Measurements from ENCODE around the gene DNASE1L1. TPM values are rescaled to one million over a fixed set of nuclear protein-coding genes. Genes with fewer than 3 reads are reported as not detected.

Gene DNASE1L1
- total and polyA plus RNA-seq, 4 donors: 9.3 to 22.1 (median 16.7) TPM

GRCh38 chrX:154384284-154384892 is 24.7 kb downstream of the DNASE1L1 start:
- Histone ChIP-seq H3K27me3 (ENCODE audit: control insufficient read depth in 4 of 4, insufficient read depth in 4 of 4, low read length in 3 of 4) (no peaks in the 10 kb centered on the region), H3K4me1 (ENCODE audit: control insufficient read depth in 4 of 4, insufficient read depth in 4 of 4, low read length in 3 of 4) (peaks cover 3 to 8% (median 7%) of the 10 kb centered on the region in 4 donors), H3K36me3 (ENCODE audit: control insufficient read depth in 4 of 4, insufficient read depth in 3 of 4, low read depth in 1 of 4, low read length in 3 of 4) (no peaks in the 10 kb centered on the region), H3K27ac (ENCODE audit: low read depth in 1 of 2, low read length in 2 of 2) (no peak overlapping the region), H3K9ac (ENCODE audit: low read depth in 1 of 2, low read length in 2 of 2) (no peak overlapping the region), H3K9me3 (ENCODE audit: control insufficient read depth in 4 of 4, low read length in 3 of 4) (no peaks in the 10 kb centered on the region), H3K4me3 (ENCODE audit: low read depth in 1 of 3, low read length in 3 of 3) (no peak overlapping the region)
- 42% methylated on average over 8 of the region's 8 CpGs for WGBS
- TF ChIP-seq, protein P1, sequence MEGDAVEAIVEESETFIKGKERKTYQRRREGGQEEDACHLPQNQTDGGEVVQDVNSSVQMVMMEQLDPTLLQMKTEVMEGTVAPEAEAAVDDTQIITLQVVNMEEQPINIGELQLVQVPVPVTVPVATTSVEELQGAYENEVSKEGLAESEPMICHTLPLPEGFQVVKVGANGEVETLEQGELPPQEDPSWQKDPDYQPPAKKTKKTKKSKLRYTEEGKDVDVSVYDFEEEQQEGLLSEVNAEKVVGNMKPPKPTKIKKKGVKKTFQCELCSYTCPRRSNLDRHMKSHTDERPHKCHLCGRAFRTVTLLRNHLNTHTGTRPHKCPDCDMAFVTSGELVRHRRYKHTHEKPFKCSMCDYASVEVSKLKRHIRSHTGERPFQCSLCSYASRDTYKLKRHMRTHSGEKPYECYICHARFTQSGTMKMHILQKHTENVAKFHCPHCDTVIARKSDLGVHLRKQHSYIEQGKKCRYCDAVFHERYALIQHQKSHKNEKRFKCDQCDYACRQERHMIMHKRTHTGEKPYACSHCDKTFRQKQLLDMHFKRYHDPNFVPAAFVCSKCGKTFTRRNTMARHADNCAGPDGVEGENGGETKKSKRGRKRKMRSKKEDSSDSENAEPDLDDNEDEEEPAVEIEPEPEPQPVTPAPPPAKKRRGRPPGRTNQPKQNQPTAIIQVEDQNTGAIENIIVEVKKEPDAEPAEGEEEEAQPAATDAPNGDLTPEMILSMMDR (IDR thresholded peaks at IDR 0.05; ENCODE audit: low read depth, low read length, missing input control): peak; percentile 28
- TF ChIP-seq GABPA (IDR thresholded peaks at IDR 0.05 in 1 of 2, conservative IDR thresholded peaks at IDR 0.05 in 1 of 2): no peak
- no peak for TF ChIP-seq JUND (IDR thresholded peaks at IDR 0.05)
- peak; percentile 51 for TF ChIP-seq RAD21 (IDR thresholded peaks at IDR 0.05)
- no peak for DNase-seq (ENCODE audit: low spot score)

- TF ChIP-seq EGR1 (IDR thresholded peaks at IDR 0.05; ENCODE audit: low read depth in 2 of 2): no peak
- no peak for TF ChIP-seq ZBTB33 (IDR thresholded peaks at IDR 0.05)
- TF ChIP-seq NR2F2 (IDR thresholded peaks at IDR 0.05): no peak
- no peak for TF ChIP-seq TAF1 (conservative IDR thresholded peaks at IDR 0.05)
- no peak for TF ChIP-seq SP1 (IDR thresholded peaks at IDR 0.05)
- no peak for TF ChIP-seq MAX (IDR thresholded peaks at IDR 0.05)
- no peak for TF ChIP-seq GABPA (IDR thresholded peaks at IDR 0.05 in 1 of 2, conservative IDR thresholded peaks at IDR 0.05 in 1 of 2)
- no peak for TF ChIP-seq FOXA1 (IDR thresholded peaks at IDR 0.05)
- TF ChIP-seq, protein P1 (IDR thresholded peaks at IDR 0.05; ENCODE audit: low read depth, low read length, missing input control): no peak
- no peak for TF ChIP-seq FOXA2 (IDR thresholded peaks at IDR 0.05)
- TF ChIP-seq, protein P2, sequence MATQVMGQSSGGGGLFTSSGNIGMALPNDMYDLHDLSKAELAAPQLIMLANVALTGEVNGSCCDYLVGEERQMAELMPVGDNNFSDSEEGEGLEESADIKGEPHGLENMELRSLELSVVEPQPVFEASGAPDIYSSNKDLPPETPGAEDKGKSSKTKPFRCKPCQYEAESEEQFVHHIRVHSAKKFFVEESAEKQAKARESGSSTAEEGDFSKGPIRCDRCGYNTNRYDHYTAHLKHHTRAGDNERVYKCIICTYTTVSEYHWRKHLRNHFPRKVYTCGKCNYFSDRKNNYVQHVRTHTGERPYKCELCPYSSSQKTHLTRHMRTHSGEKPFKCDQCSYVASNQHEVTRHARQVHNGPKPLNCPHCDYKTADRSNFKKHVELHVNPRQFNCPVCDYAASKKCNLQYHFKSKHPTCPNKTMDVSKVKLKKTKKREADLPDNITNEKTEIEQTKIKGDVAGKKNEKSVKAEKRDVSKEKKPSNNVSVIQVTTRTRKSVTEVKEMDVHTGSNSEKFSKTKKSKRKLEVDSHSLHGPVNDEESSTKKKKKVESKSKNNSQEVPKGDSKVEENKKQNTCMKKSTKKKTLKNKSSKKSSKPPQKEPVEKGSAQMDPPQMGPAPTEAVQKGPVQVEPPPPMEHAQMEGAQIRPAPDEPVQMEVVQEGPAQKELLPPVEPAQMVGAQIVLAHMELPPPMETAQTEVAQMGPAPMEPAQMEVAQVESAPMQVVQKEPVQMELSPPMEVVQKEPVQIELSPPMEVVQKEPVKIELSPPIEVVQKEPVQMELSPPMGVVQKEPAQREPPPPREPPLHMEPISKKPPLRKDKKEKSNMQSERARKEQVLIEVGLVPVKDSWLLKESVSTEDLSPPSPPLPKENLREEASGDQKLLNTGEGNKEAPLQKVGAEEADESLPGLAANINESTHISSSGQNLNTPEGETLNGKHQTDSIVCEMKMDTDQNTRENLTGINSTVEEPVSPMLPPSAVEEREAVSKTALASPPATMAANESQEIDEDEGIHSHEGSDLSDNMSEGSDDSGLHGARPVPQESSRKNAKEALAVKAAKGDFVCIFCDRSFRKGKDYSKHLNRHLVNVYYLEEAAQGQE (IDR thresholded peaks at IDR 0.05): no peak
- TF ChIP-seq RAD21 (IDR thresholded peaks at IDR 0.05): no peak
- no peak for TF ChIP-seq ATF3 (IDR thresholded peaks at IDR 0.05)
- H3K9ac ChIP-seq (ENCODE audit: low read depth in 1 of 2, low read length in 2 of 2): no peak overlapping the region
- no peak for DNase-seq (ENCODE audit: low spot score)
- peaks cover 3 to 8% (median 7%) of the 10 kb centered on the region in 4 donors for H3K4me1 ChIP-seq (ENCODE audit: control insufficient read depth in 4 of 4, insufficient read depth in 4 of 4, low read length in 3 of 4)
- no peaks in the 10 kb centered on the region for H3K9me3 ChIP-seq (ENCODE audit: control insufficient read depth in 4 of 4, low read length in 3 of 4)
- no peaks in the 10 kb centered on the region for H3K36me3 ChIP-seq (ENCODE audit: control insufficient read depth in 4 of 4, insufficient read depth in 3 of 4, low read depth in 1 of 4, low read length in 3 of 4)
- H3K4me3 ChIP-seq (ENCODE audit: low read depth in 1 of 3, low read length in 3 of 3): no peak overlapping the region
- 74% methylated on average over 14 of the region's 14 CpGs for WGBS
- H3K27me3 ChIP-seq (ENCODE audit: control insufficient read depth in 4 of 4, insufficient read depth in 4 of 4, low read length in 3 of 4): no peaks in the 10 kb centered on the region
- H3K27ac ChIP-seq (ENCODE audit: low read depth in 1 of 2, low read length in 2 of 2): no peak overlapping the region
Observed at GRCh38 chrX:154383359-154384283, 25.4 kb downstream of the DNASE1L1 start.
